ENCODE data around the gene TSHZ2.

The TSHZ2 gene

GRCh38 chr20:53390770-53391169 lies 418.6 kb downstream of the TSHZ2 start:
- H3K36me3 ChIP-seq (ENCODE audit: control insufficient read depth in 1 of 2, insufficient read depth in 2 of 2, low read depth in 1 of 2, low read length in 2 of 2), result no peaks in the 10 kb centered on the region
- no peak overlapping the region for H4K8ac ChIP-seq (ENCODE audit: low read length)
- H3K23ac ChIP-seq (ENCODE audit: low read length in 2 of 2), result no peak overlapping the region
- no peak overlapping the region for H2BK120ac ChIP-seq (ENCODE audit: low read depth, low read length)
- H3K14ac ChIP-seq (ENCODE audit: low read length in 2 of 2), result no peak overlapping the region
- H3K27me3 ChIP-seq (ENCODE audit: control insufficient read depth in 1 of 2, insufficient read depth in 1 of 2, low read length in 2 of 2), result no peaks in the 10 kb centered on the region
- no peaks in the 10 kb centered on the region for H3K9me3 ChIP-seq (ENCODE audit: control insufficient read depth, low read length)
- no peak overlapping the region for H3K9ac ChIP-seq (ENCODE audit: low read length)
- no peak overlapping the region for H4K91ac ChIP-seq (ENCODE audit: low read length)
- H3K4me3 ChIP-seq (ENCODE audit: insufficient read depth in 1 of 2, low read depth in 1 of 2, low read length in 2 of 2), result no peak overlapping the region
- WGBS, result 75% methylated on average over 1 of the region's 2 CpGs
- H3K79me1 ChIP-seq (replicated peaks; ENCODE audit: low read length, poor library complexity, severe bottlenecking), result no peaks in the 10 kb centered on the region
- no peak overlapping the region for H3K27ac ChIP-seq (ENCODE audit: low read length, poor library complexity, severe bottlenecking)
- H3K18ac ChIP-seq (ENCODE audit: low read depth in 1 of 2, low read length in 2 of 2), result no peak overlapping the region
- no peak for DNase-seq
- no peak overlapping the region for H3K4ac ChIP-seq (ENCODE audit: low read depth in 1 of 2, low read length in 2 of 2)
- H2BK12ac ChIP-seq (ENCODE audit: low read length in 2 of 2), result no peak overlapping the region
- no peak overlapping the region for H2BK5ac ChIP-seq (ENCODE audit: low read depth, low read length, poor library complexity, severe bottlenecking)
- no peak overlapping the region for H3K4me2 ChIP-seq (ENCODE audit: low read length, poor library complexity, severe bottlenecking)
- H2AFZ ChIP-seq (ENCODE audit: low read depth, low read length), result no peak overlapping the region
- H3K4me1 ChIP-seq (ENCODE audit: control insufficient read depth, insufficient read depth, low read depth, low read length), result no peaks in the 10 kb centered on the region
- no peak overlapping the region for H2BK15ac ChIP-seq (ENCODE audit: low read depth, poor library complexity, severe bottlenecking)
- no peak overlapping the region for H2AK5ac ChIP-seq (ENCODE audit: low read length, severe bottlenecking)

GRCh38 chr20:53394433-53394832 lies 422.3 kb downstream of the TSHZ2 start:
- Histone ChIP-seq H3K9ac (ENCODE audit: low read length) (no peak overlapping the region), H3K27me3 (ENCODE audit: control insufficient read depth in 1 of 2, insufficient read depth in 1 of 2, low read length in 2 of 2) (no peaks in the 10 kb centered on the region), H3K4me2 (ENCODE audit: low read length, poor library complexity, severe bottlenecking) (no peak overlapping the region), H3K4ac (ENCODE audit: low read depth in 1 of 2, low read length in 2 of 2) (no peak overlapping the region), H3K9me3 (ENCODE audit: control insufficient read depth, low read length) (no peaks in the 10 kb centered on the region), H3K14ac (ENCODE audit: low read length in 2 of 2) (no peak overlapping the region), H3K27ac (ENCODE audit: low read length, poor library complexity, severe bottlenecking) (no peak overlapping the region), H3K79me1 (replicated peaks; ENCODE audit: low read length, poor library complexity, severe bottlenecking) (no peaks in the 10 kb centered on the region), H3K36me3 (ENCODE audit: control insufficient read depth in 1 of 2, insufficient read depth in 2 of 2, low read depth in 1 of 2, low read length in 2 of 2) (no peaks in the 10 kb centered on the region), H2AFZ (ENCODE audit: low read depth, low read length) (no peak overlapping the region), H3K4me1 (ENCODE audit: control insufficient read depth, insufficient read depth, low read depth, low read length) (no peaks in the 10 kb centered on the region), H3K18ac (ENCODE audit: low read depth in 1 of 2, low read length in 2 of 2) (no peak overlapping the region), H2BK5ac (ENCODE audit: low read depth, low read length, poor library complexity, severe bottlenecking) (no peak overlapping the region), H3K23ac (ENCODE audit: low read length in 2 of 2) (no peak overlapping the region), H2BK15ac (ENCODE audit: low read depth, poor library complexity, severe bottlenecking) (no peak overlapping the region), H2BK120ac (ENCODE audit: low read depth, low read length) (no peak overlapping the region), H3K4me3 (ENCODE audit: insufficient read depth in 1 of 2, low read depth in 1 of 2, low read length in 2 of 2) (no peak overlapping the region), H4K8ac (ENCODE audit: low read length) (no peak overlapping the region), H2AK5ac (ENCODE audit: low read length, severe bottlenecking) (no peak overlapping the region), H2BK12ac (ENCODE audit: low read length in 2 of 2) (no peak overlapping the region), H4K91ac (ENCODE audit: low read length) (no peak overlapping the region)
- DNase-seq, result no peak

- Histone ChIP-seq H3K9me3 (ENCODE audit: control insufficient read depth, low read length) (no peaks in the 10 kb centered on the region), H4K91ac (ENCODE audit: low read length) (no peak overlapping the region), H2BK5ac (ENCODE audit: low read depth, low read length, poor library complexity, severe bottlenecking) (no peak overlapping the region), H3K79me1 (replicated peaks; ENCODE audit: low read length, poor library complexity, severe bottlenecking) (no peaks in the 10 kb centered on the region), H2AFZ (ENCODE audit: low read depth, low read length) (no peak overlapping the region), H3K4me1 (ENCODE audit: control insufficient read depth, insufficient read depth, low read depth, low read length) (no peaks in the 10 kb centered on the region), H3K36me3 (ENCODE audit: control insufficient read depth in 1 of 2, insufficient read depth in 2 of 2, low read depth in 1 of 2, low read length in 2 of 2) (no peaks in the 10 kb centered on the region), H4K8ac (ENCODE audit: low read length) (no peak overlapping the region), H3K4ac (ENCODE audit: low read depth in 1 of 2, low read length in 2 of 2) (no peak overlapping the region), H3K27me3 (ENCODE audit: control insufficient read depth in 1 of 2, insufficient read depth in 1 of 2, low read length in 2 of 2) (no peaks in the 10 kb centered on the region), H3K27ac (ENCODE audit: low read length, poor library complexity, severe bottlenecking) (no peak overlapping the region), H3K23ac (ENCODE audit: low read length in 2 of 2) (no peak overlapping the region), H2BK12ac (ENCODE audit: low read length in 2 of 2) (no peak overlapping the region), H2BK120ac (ENCODE audit: low read depth, low read length) (no peak overlapping the region), H3K18ac (ENCODE audit: low read depth in 1 of 2, low read length in 2 of 2) (no peak overlapping the region), H3K4me3 (ENCODE audit: insufficient read depth in 1 of 2, low read depth in 1 of 2, low read length in 2 of 2) (no peak overlapping the region), H3K9ac (ENCODE audit: low read length) (no peak overlapping the region), H3K4me2 (ENCODE audit: low read length, poor library complexity, severe bottlenecking) (no peak overlapping the region), H2AK5ac (ENCODE audit: low read length, severe bottlenecking) (no peak overlapping the region), H3K14ac (ENCODE audit: low read length in 2 of 2) (no peak overlapping the region), H2BK15ac (ENCODE audit: low read depth, poor library complexity, severe bottlenecking) (no peak overlapping the region)
- no peak for DNase-seq
- 83% methylated on average over 5 of the region's 5 CpGs for WGBS
These were observed 423.2 kb downstream of the TSHZ2 start for GRCh38 chr20:53395188-53395923.

GRCh38 chr20:53399083-53399482 lies 426.9 kb downstream of the TSHZ2 start:
- H3K9me3 ChIP-seq (ENCODE audit: control insufficient read depth, low read length), result no peaks in the 10 kb centered on the region
- no peak overlapping the region for H2AFZ ChIP-seq (ENCODE audit: low read depth, low read length)
- no peak overlapping the region for H2BK15ac ChIP-seq (ENCODE audit: low read depth, poor library complexity, severe bottlenecking)
- H3K27me3 ChIP-seq (ENCODE audit: control insufficient read depth in 1 of 2, insufficient read depth in 1 of 2, low read length in 2 of 2), result no peaks in the 10 kb centered on the region
- no peak overlapping the region for H2BK120ac ChIP-seq (ENCODE audit: low read depth, low read length)
- no peak overlapping the region for H3K4me2 ChIP-seq (ENCODE audit: low read length, poor library complexity, severe bottlenecking)
- H3K79me1 ChIP-seq (replicated peaks; ENCODE audit: low read length, poor library complexity, severe bottlenecking), result no peaks in the 10 kb centered on the region
- WGBS, result 93% methylated on average over 7 of the region's 7 CpGs
- H3K36me3 ChIP-seq (ENCODE audit: control insufficient read depth in 1 of 2, insufficient read depth in 2 of 2, low read depth in 1 of 2, low read length in 2 of 2), result no peaks in the 10 kb centered on the region
- no peak overlapping the region for H3K27ac ChIP-seq (ENCODE audit: low read length, poor library complexity, severe bottlenecking)
- no peak overlapping the region for H3K18ac ChIP-seq (ENCODE audit: low read depth in 1 of 2, low read length in 2 of 2)
- H3K23ac ChIP-seq (ENCODE audit: low read length in 2 of 2), result no peak overlapping the region
- H4K8ac ChIP-seq (ENCODE audit: low read length), result no peak overlapping the region
- H3K4me3 ChIP-seq (ENCODE audit: insufficient read depth in 1 of 2, low read depth in 1 of 2, low read length in 2 of 2), result no peak overlapping the region
- H3K4ac ChIP-seq (ENCODE audit: low read depth in 1 of 2, low read length in 2 of 2), result no peak overlapping the region
- no peak overlapping the region for H2BK5ac ChIP-seq (ENCODE audit: low read depth, low read length, poor library complexity, severe bottlenecking)
- H2BK12ac ChIP-seq (ENCODE audit: low read length in 2 of 2), result no peak overlapping the region
- H3K14ac ChIP-seq (ENCODE audit: low read length in 2 of 2), result no peak overlapping the region
- no peak for DNase-seq
- no peaks in the 10 kb centered on the region for H3K4me1 ChIP-seq (ENCODE audit: control insufficient read depth, insufficient read depth, low read depth, low read length)
- no peak overlapping the region for H3K9ac ChIP-seq (ENCODE audit: low read length)
- no peak overlapping the region for H4K91ac ChIP-seq (ENCODE audit: low read length)
- H2AK5ac ChIP-seq (ENCODE audit: low read length, severe bottlenecking), result no peak overlapping the region

All from mesenchymal stem cell (in vitro differentiated cells and primary cell).